Stomach (tissue), 9 donors: Measurements from ENCODE around the gene STPG4. TPM values are rescaled to one million over a fixed set of nuclear protein-coding genes. Genes with fewer than 3 reads are reported as not detected.

Experiments
- DNase-seq, 2 donors: peaks; one replicate each; pipeline versions ENCODE4 v3.0.0 to v3.0.0-alpha.2; 2013 to 2019
- H3K27ac ChIP-seq, 5 donors: fragments of 200-600 bp in 4 of 5; sonication (generic) in 4 of 5; one replicate each; pipeline ENCODE4 v1.5.1; 2013 to 2019; ENCODE audit warnings: mild to moderate bottlenecking in 1 of 5, moderate library complexity in 1 of 5
- H3K27me3 ChIP-seq, 3 donors: fragments of 200-600 bp; sonication (generic); one replicate each; pipeline ENCODE4 v1.5.1; 2017 to 2019; ENCODE audit warnings: mixed run types in 1 of 3
- H3K36me3 ChIP-seq, 4 donors: fragments of 200-600 bp; sonication (generic); 1 replicate in 3 of 4; 2 replicates in 1 of 4; pipeline ENCODE4 v1.5.1; 2016 to 2019
- H3K4me1 ChIP-seq, 4 donors: fragments of 200-600 bp; sonication (generic); one replicate each; pipeline ENCODE4 v1.5.1; 2016 to 2019
- H3K4me3 ChIP-seq, 4 donors: fragments of 200-600 bp; sonication (generic) in 3 of 4; one replicate each; pipeline ENCODE4 v1.5.1; 2016 to 2019; ENCODE audit warnings: mild to moderate bottlenecking in 1 of 4
- H3K9me3 ChIP-seq, 4 donors: fragments of 200-600 bp; sonication (generic); one replicate each; pipeline ENCODE4 v1.5.1; 2016 to 2019
- CTCF ChIP-seq, 7 experiments: fragments of 450-650 bp in 4 of 7; fragments of 200-600 bp in 3 of 7; sonication (generic) in 3 of 7; IDR thresholded peaks; one replicate each; pipeline ENCODE4 v1.5.1; 2016 to 2019; ENCODE audit warnings: antibody characterized with exemption in 7 of 7, control low read depth in 2 of 7, mild to moderate bottlenecking in 1 of 7
- EP300 ChIP-seq: sonication (generic); formaldehyde crosslinking; IDR thresholded peaks from one replicate; pipeline ENCODE4 v1.6.1; 2017; ENCODE audit warnings: antibody characterized with exemption
- POLR2A ChIP-seq, 4 donors: fragments of 450-650 bp; IDR thresholded peaks; one replicate each; pipeline ENCODE4 v1.6.1; 2016; ENCODE audit warnings: antibody characterized with exemption in 4 of 4, control low read depth in 2 of 4, mild to moderate bottlenecking in 1 of 4, moderate library complexity in 1 of 4
- POLR2AphosphoS5 ChIP-seq, 3 donors: sonication (generic); formaldehyde crosslinking; IDR thresholded peaks; one replicate each; pipeline ENCODE4 v1.6.1; 2016; ENCODE audit warnings: antibody characterized with exemption in 3 of 3
- WGBS, 5 donors: extraction: QIAGEN DNeasy Blood & Tissue Kit in 3 of 5; methylation state at CpG; one replicate each; pipeline versions ENCODE4 v1.1.5 to v1.1.7; 2013 to 2018; 5-methylcytosine and 5-hydroxymethylcytosine counted together
- intact Hi-C: fragments of 100-400 bp; cut with DNase I; formaldehyde crosslinking; loops from one replicate; pipeline ENCODE4 v1.15.1; 2023; ENCODE audit warnings: low total_unique reads
- polyA plus RNA-seq, 3 donors: library from polyadenylated mRNA; stranded (reverse); fragments of 200-250 nt; gene quantifications; one replicate each; pipeline ENCODE4 v1.2.3, GENCODE V29; 2013
- total RNA-seq, 5 donors: library from RNA; depleted of rRNA; stranded (reverse); fragments of >200 nt; gene quantifications; one replicate each; pipeline versions ENCODE4 v1.1.0 to v1.2.3, GENCODE V29; 2014 to 2016
- donor health status: healthy with polysubstance abuse.
- donor health status: Bipolar disorder and iron deficiency.
- donor health status: healthy.

The STPG4 gene
- total and polyA plus RNA-seq, 8 donors = not detected

GRCh38 chr2:47097563-47097962, 57.5 kb downstream of the STPG4 start:
- H3K27ac ChIP-seq = no peak overlapping the region

GRCh38 chr2:47096451-47096850, 58.7 kb downstream of the STPG4 start:
- intact Hi-C loops = no loop called here
- peaks cover 0 to 1% (median 0%) of the 10 kb centered on the region in 3 donors for H3K27me3 ChIP-seq
- TF ChIP-seq POLR2A (IDR thresholded peaks at IDR 0.05) = no peak
- TF ChIP-seq EP300 = no peak
- TF ChIP-seq POLR2AphosphoS5 (IDR thresholded peaks at IDR 0.05) = no peak
- TF ChIP-seq CTCF (IDR thresholded peaks at IDR 0.05) = no peak
- 91 to 98% (median 91%) methylated on average over 4 of the region's 4 CpGs for WGBS, 5 donors
- DNase-seq = no peak
- no peak overlapping the region for H3K4me3 ChIP-seq
- H3K27ac ChIP-seq = no peak overlapping the region
- H3K9me3 ChIP-seq = no peaks in the 10 kb centered on the region
- H3K36me3 ChIP-seq = no peaks in the 10 kb centered on the region
- H3K4me1 ChIP-seq = peaks cover 0 to 7% (median 0%) of the 10 kb centered on the region in 4 donors

More at GRCh38 chr2:47097563-47097962, 57.5 kb downstream of the STPG4 start:
- H3K4me3 ChIP-seq = no peak overlapping the region
- DNase-seq = no peak
- no peaks in the 10 kb centered on the region for H3K27me3 ChIP-seq
- TF ChIP-seq EP300 = no peak
- TF ChIP-seq POLR2AphosphoS5 (IDR thresholded peaks at IDR 0.05) = no peak
- no peak for TF ChIP-seq CTCF (IDR thresholded peaks at IDR 0.05)
- TF ChIP-seq POLR2A (IDR thresholded peaks at IDR 0.05) = no peak
- intact Hi-C loops = no loop called here
- peaks cover 0 to 7% (median 0%) of the 10 kb centered on the region in 4 donors for H3K4me1 ChIP-seq
- no peaks in the 10 kb centered on the region for H3K36me3 ChIP-seq
- 86 to 93% (median 88%) methylated on average over 2 to 4 of the region's 4 CpGs for WGBS, 5 donors
- H3K9me3 ChIP-seq = no peaks in the 10 kb centered on the region

GRCh38 chr2:47095349-47096020, 59.6 kb downstream of the STPG4 start:
- Histone ChIP-seq H3K36me3 (no peaks in the 10 kb centered on the region), H3K9me3 (no peaks in the 10 kb centered on the region), H3K27me3 (peaks cover 0 to 8% (median 0%) of the 10 kb centered on the region in 3 donors), H3K4me3 (no peak overlapping the region), H3K27ac (no peak overlapping the region), H3K4me1 (peaks cover 0 to 7% (median 0%) of the 10 kb centered on the region in 4 donors)
- DNase-seq = no peak
- TF ChIP-seq POLR2A (IDR thresholded peaks at IDR 0.05) (no peak), POLR2AphosphoS5 (IDR thresholded peaks at IDR 0.05) (no peak), EP300 (no peak), CTCF (IDR thresholded peaks at IDR 0.05) (no peak)
- WGBS, 5 donors = 86 to 94% (median 89%) methylated on average over 5 of the region's 5 CpGs
- intact Hi-C loops = no loop called here

- Histone ChIP-seq H3K4me1 (peaks cover 0 to 8% (median 0%) of the 10 kb centered on the region in 4 donors), H3K9me3 (no peaks in the 10 kb centered on the region), H3K36me3 (no peaks in the 10 kb centered on the region), H3K4me3 (no peak overlapping the region), H3K27me3 (peaks cover 0 to 8% (median 0%) of the 10 kb centered on the region in 3 donors), H3K27ac (no peak overlapping the region)
- 86 to 93% (median 87%) methylated on average over 7 of the region's 7 CpGs for WGBS, 5 donors
- intact Hi-C loops = no loop called here
- TF ChIP-seq POLR2A (IDR thresholded peaks at IDR 0.05) = no peak
- no peak for TF ChIP-seq POLR2AphosphoS5 (IDR thresholded peaks at IDR 0.05)
- no peak for TF ChIP-seq EP300
- no peak for TF ChIP-seq CTCF (IDR thresholded peaks at IDR 0.05)
- DNase-seq = no peak
These were observed 60.5 kb downstream of the STPG4 start for GRCh38 chr2:47094511-47095142.
